ENCODE measurements around the gene PCBP3.
"Not testable (repeated sequence)": the region's sequence is repeated elsewhere in the genome, so short reads cannot be mapped to it uniquely, and the experiment has no call there.

DNA sequence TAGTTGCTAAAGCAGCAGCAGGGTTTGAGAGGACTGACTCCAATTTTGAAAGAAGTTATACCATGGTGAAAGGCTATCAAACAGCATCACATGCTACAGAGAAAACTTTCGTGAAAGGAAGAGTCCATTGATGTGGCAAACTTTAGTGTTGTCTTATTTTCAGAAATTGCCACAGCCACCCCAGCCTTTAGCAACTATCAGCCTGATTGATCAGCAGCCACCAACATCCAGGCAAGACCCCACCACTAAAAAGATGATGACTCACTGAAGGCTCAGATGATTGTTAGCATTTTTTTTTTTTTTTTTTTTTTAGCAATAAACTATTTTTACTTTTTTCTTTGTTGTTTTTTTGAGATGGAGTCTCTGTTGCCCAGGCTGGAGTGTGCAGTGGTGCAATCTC lies 35.3 kb downstream of the PCBP3 start:
- TF ChIP-seq SP1 (IDR thresholded peaks at IDR 0.05); SP1 (CRISPR knock-in tag; IDR thresholded peaks at IDR 0.05); POLR2AphosphoS5 (IDR thresholded peaks at IDR 0.05; ENCODE audit: low read depth, low read length); ZNF878 (CRISPR knock-in tag; IDR thresholded peaks at IDR 0.05); POLR2A (IDR thresholded peaks at IDR 0.05; ENCODE audit: insufficient read depth in 1 of 2, low read depth in 2 of 2, low read length in 2 of 2); ZNF777 (CRISPR knock-in tag; IDR thresholded peaks at IDR 0.05); ZNF251 (CRISPR knock-in tag; IDR thresholded peaks at IDR 0.05): not testable (repeated sequence)
- TF ChIP-seq, protein P1, sequence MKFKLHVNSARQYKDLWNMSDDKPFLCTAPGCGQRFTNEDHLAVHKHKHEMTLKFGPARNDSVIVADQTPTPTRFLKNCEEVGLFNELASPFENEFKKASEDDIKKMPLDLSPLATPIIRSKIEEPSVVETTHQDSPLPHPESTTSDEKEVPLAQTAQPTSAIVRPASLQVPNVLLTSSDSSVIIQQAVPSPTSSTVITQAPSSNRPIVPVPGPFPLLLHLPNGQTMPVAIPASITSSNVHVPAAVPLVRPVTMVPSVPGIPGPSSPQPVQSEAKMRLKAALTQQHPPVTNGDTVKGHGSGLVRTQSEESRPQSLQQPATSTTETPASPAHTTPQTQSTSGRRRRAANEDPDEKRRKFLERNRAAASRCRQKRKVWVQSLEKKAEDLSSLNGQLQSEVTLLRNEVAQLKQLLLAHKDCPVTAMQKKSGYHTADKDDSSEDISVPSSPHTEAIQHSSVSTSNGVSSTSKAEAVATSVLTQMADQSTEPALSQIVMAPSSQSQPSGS (CRISPR knock-in tag; IDR thresholded peaks at IDR 0.05) = not testable (repeated sequence)
- TF ChIP-seq, protein P2, sequence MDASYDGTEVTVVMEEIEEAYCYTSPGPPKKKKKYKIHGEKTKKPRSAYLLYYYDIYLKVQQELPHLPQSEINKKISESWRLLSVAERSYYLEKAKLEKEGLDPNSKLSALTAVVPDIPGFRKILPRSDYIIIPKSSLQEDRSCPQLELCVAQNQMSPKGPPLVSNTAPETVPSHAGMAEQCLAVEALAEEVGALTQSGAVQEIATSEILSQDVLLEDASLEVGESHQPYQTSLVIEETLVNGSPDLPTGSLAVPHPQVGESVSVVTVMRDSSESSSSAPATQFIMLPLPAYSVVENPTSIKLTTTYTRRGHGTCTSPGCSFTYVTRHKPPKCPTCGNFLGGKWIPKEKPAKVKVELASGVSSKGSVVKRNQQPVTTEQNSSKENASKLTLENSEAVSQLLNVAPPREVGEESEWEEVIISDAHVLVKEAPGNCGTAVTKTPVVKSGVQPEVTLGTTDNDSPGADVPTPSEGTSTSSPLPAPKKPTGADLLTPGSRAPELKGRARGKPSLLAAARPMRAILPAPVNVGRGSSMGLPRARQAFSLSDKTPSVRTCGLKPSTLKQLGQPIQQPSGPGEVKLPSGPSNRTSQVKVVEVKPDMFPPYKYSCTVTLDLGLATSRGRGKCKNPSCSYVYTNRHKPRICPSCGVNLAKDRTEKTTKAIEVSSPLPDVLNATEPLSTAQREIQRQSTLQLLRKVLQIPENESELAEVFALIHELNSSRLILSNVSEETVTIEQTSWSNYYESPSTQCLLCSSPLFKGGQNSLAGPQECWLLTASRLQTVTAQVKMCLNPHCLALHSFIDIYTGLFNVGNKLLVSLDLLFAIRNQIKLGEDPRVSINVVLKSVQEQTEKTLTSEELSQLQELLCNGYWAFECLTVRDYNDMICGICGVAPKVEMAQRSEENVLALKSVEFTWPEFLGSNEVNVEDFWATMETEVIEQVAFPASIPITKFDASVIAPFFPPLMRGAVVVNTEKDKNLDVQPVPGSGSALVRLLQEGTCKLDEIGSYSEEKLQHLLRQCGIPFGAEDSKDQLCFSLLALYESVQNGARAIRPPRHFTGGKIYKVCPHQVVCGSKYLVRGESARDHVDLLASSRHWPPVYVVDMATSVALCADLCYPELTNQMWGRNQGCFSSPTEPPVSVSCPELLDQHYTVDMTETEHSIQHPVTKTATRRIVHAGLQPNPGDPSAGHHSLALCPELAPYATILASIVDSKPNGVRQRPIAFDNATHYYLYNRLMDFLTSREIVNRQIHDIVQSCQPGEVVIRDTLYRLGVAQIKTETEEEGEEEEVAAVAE (CRISPR knock-in tag; IDR thresholded peaks at IDR 0.05; ENCODE audit: borderline replicate concordance) = not testable (repeated sequence)
- TF ChIP-seq, protein P3, sequence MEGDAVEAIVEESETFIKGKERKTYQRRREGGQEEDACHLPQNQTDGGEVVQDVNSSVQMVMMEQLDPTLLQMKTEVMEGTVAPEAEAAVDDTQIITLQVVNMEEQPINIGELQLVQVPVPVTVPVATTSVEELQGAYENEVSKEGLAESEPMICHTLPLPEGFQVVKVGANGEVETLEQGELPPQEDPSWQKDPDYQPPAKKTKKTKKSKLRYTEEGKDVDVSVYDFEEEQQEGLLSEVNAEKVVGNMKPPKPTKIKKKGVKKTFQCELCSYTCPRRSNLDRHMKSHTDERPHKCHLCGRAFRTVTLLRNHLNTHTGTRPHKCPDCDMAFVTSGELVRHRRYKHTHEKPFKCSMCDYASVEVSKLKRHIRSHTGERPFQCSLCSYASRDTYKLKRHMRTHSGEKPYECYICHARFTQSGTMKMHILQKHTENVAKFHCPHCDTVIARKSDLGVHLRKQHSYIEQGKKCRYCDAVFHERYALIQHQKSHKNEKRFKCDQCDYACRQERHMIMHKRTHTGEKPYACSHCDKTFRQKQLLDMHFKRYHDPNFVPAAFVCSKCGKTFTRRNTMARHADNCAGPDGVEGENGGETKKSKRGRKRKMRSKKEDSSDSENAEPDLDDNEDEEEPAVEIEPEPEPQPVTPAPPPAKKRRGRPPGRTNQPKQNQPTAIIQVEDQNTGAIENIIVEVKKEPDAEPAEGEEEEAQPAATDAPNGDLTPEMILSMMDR (CRISPR knock-in tag; IDR thresholded peaks at IDR 0.05) = not testable (repeated sequence)

All from HepG2 (cell line).